ENCODE results near the gene SORCS2.

DNA sequence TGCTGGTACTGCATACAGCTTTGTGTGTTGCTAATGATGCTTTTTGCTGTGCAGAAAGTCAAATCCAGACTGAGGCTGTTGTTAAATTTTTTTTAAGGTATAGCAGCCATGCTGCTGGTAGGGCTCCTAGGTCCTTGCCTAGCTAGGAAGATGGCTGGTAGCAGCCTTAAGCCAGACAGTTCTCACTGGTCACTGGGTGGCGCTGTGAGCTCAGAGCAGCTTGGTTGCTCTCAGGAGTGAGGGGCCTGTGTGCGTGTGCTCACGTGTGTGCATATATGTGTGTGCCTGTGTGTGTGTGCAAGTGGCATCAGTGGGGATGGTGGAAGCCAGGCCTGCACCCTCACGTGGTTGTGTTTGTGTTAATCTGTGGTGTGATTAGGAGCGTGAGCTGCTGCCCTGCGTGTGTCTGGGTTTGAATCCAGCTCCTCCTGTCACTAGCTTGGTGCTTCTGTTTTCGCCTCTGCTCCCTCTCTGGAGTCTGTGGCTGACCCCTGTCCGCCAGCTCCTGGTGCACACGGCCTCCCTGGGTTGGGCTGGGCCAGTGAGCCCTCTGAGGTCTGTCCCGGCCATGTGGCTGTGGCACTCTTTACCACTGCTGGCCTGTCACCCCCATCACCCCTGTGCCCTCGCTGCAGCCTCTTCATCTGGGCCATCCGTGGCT is 46.1 kb downstream of the SORCS2 start:
- TF ChIP-seq EZH2 (IDR thresholded peaks at IDR 0.05; ENCODE audit: borderline replicate concordance, low read length), result no peak
- TF ChIP-seq, protein P1, sequence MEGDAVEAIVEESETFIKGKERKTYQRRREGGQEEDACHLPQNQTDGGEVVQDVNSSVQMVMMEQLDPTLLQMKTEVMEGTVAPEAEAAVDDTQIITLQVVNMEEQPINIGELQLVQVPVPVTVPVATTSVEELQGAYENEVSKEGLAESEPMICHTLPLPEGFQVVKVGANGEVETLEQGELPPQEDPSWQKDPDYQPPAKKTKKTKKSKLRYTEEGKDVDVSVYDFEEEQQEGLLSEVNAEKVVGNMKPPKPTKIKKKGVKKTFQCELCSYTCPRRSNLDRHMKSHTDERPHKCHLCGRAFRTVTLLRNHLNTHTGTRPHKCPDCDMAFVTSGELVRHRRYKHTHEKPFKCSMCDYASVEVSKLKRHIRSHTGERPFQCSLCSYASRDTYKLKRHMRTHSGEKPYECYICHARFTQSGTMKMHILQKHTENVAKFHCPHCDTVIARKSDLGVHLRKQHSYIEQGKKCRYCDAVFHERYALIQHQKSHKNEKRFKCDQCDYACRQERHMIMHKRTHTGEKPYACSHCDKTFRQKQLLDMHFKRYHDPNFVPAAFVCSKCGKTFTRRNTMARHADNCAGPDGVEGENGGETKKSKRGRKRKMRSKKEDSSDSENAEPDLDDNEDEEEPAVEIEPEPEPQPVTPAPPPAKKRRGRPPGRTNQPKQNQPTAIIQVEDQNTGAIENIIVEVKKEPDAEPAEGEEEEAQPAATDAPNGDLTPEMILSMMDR (IDR thresholded peaks at IDR 0.05; ENCODE audit: low read length), result no peak

Data from OCI-LY1 (cell line).